GM20000 (cell line): ENCODE data around the gene ADH1B.

Experiments
- DNase-seq: peaks from one replicate; pipeline ENCODE4 v3.0.0; 2012; ENCODE audit warnings: low spot score
- TF ChIP-seq, protein P1 (sequence below): IDR thresholded peaks from 2 replicates; pipeline ENCODE4 v1.5.1; 2012; ENCODE audit warnings: mild to moderate bottlenecking, control low read depth; ENCODE audit errors: extremely low read depth, missing control alignments

Gene ADH1B

DNA sequence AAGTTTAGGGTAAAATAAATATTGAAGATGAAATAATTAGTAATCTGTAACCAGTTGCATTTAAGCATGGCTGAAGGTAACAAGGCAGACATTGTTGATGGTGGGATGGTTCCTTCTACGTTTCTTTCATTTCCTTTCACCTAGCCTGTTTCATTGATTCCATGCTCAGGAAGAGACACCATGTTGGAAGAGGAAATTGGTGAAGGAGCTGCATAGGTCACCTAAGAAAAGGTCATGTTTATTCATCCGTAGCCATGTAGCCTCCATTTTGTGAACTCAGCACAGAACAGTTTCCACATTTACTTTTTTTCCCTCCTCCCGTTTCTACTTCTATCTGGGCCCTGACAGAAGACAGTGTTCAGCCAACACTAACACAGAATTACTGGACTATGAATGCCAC lies 3.8 kb downstream of the ADH1B start:
- TF ChIP-seq, protein P1, sequence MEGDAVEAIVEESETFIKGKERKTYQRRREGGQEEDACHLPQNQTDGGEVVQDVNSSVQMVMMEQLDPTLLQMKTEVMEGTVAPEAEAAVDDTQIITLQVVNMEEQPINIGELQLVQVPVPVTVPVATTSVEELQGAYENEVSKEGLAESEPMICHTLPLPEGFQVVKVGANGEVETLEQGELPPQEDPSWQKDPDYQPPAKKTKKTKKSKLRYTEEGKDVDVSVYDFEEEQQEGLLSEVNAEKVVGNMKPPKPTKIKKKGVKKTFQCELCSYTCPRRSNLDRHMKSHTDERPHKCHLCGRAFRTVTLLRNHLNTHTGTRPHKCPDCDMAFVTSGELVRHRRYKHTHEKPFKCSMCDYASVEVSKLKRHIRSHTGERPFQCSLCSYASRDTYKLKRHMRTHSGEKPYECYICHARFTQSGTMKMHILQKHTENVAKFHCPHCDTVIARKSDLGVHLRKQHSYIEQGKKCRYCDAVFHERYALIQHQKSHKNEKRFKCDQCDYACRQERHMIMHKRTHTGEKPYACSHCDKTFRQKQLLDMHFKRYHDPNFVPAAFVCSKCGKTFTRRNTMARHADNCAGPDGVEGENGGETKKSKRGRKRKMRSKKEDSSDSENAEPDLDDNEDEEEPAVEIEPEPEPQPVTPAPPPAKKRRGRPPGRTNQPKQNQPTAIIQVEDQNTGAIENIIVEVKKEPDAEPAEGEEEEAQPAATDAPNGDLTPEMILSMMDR, result no peak
- no peak for DNase-seq

DNA sequence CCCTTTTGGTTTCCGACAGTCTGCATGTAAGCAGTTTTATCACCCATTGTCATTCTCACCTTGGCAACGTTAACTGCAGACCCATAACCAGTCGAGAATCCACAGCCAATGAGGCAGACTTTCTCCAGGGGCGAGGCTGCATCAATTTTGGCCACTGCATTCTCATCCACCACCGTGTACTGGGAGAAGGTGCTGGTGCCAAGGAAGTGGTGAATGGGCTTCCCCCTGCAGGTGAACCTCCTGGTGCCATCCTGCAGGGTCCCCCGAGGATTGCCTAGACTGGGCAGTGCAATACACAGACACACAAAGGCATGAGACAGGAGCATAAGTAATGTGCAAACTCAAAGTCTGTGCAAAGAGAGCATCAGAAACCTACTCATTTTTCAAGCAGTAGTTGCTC lies 5.4 kb downstream of the ADH1B start:
- TF ChIP-seq, protein P1, result no peak
- no peak for DNase-seq

DNA sequence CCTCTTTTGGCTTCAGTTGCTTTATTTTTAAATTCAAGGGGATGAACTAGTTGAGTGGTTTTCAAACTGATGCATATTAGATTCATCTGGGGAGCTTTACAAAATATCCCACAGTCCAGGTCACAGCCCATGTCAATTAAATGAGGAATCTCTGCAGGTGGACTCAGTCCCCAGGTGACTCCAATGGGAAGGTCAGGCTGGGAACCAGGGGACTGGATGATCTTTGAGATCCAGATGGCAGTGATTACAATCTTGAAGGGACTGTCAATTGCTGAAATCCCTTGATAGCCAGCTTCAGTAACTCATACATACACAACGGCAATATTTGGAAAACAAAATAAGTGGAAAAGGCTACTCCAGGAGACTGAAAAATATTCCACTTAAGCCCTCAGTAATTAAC lies 7.0 kb downstream of the ADH1B start:
- TF ChIP-seq, protein P1, result no peak
- DNase-seq, result no peak

DNA sequence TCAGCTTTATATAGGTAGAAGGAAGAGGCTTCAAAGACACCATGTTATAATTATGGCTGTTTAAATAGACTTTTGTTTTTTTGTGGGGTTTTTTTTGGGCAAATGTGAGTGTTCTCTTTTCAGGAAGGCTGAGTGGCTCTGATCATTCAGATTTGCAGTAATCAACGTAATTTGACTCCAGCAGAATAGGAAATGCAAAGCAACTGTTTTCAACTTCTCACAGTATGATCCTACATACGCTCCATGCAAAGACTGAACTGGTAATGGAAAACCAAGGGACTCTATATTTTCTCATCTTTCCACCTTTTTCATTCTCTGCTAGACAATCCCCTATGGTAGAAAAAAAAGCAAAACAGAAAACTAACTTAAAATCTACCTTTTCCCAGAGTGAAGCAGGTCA lies 10.8 kb downstream of the ADH1B start:
- TF ChIP-seq, protein P1, result no peak
- no peak for DNase-seq

DNA sequence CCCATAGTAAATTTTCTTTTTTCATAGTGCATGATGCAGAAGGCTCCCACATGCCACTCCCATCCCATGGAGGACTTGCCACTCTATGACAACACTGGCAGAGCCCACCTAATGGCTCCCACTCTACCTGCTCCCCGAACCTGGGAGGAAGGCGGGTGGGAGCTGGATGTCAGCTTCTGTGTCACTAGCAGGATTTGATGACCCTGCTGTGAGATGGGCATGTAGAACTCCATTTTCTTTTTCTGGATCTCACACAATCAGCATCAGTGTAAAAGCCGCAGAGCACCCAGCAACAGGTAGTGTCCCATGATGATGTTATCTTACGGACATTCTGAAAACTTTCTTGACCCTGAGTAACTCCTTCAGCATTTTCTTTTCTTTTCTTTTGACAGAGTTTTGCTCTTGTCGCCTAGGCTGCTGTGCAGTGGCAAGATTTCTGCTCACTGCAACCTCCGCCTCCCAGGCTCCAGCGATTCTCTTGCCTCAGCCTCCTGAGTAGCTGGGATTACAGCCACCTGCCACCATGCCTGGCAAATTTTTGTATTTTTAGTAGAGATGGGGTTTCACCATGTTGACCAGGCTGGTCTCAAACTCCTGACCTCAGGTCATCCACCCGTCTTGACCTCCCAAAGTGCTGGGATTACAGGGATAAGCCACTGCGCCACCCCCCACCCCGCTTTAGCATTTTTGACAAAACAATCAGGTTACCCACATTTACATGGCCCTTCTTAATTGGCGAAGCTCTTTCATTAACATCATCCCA lies 15.4 kb downstream of the ADH1B start:
- TF ChIP-seq, protein P1, result no peak
- no peak for DNase-seq

DNA sequence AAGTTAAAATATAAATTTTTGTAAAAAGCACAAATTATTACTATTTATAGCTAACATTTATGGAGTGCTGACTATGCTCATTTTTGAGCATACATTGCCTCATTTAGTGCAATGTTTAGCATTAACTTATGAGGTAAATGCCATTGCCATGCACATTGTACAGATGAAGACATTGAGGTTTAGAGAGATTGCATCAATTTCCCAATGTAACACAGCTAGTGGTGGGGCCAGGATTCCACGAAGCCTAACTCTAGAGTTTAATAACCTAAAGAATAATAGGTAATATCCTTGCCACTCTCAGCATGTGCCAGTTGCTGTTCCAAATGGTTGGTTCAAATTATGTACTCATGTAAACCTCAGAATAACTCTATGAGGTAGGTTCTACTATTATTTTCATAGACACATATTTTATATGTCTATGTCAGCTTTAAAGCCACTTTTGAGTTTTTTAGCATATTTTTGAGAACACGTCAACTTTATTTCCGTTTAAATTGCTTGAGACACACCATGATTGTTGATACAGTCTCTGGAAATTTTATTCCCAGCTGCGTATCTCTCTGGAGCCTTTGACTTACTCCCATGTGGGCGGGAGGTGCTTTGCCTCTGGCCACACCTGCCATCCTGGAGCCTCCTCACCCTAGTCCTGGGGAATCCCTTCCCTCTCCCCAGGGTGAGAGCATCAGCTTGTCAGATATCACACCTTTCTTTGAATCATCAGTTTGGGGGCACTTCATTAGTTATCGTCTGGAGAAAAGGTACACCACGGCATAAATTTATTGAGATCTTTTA lies 19.6 kb downstream of the ADH1B start:
- TF ChIP-seq, protein P1, result no peak

DNA sequence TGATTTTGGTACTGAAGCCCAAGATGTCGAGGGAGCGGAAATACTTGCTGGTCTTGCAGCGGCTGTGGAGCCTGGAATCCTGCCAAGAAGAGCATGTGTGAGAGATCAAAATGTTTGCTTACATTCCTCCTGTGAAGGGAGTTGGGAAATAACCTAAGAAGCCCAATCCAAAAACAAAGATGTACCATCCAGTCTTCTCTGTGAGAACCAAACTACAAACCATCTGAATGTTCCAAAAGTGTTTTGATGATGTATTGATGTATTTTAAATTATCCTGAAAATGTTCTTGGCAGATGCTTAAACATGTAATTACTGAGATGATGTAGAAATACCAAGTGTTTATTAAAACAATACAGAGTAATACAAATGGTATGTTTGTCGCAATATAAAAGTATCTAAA lies 20.3 kb downstream of the ADH1B start:
- TF ChIP-seq, protein P1, result no peak
- DNase-seq, result no peak

More for the DNA sequence above, 19.6 kb downstream of the ADH1B start:
- DNase-seq, result no peak
